Large intestine (tissue), 12 donors: ENCODE measurements around the gene PZP. TPM values are rescaled to one million over a fixed set of nuclear protein-coding genes. Genes with fewer than 3 reads are reported as not detected.
"Not testable (repeated sequence)": the region's sequence is repeated elsewhere in the genome, so short reads cannot be mapped to it uniquely, and the experiment has no call there.

Source experiments
- DNase-seq, 2 donors: peaks; one replicate each; pipeline versions ENCODE4 v3.0.0 to v3.0.0-alpha.2; 2013
- H3K27ac ChIP-seq: one replicate; pipeline ENCODE4 v1.5.1; 2013; ENCODE audit warnings: low read length
- H3K27me3 ChIP-seq: 2 replicates; pipeline ENCODE4 v1.6.1; 2013; ENCODE audit warnings: low read length; ENCODE audit not compliant: control insufficient read depth, insufficient read depth
- H3K36me3 ChIP-seq: 2 replicates; pipeline ENCODE4 v1.6.1; 2013; ENCODE audit warnings: low read length; ENCODE audit not compliant: control insufficient read depth, insufficient read depth
- H3K4me1 ChIP-seq: one replicate; pipeline ENCODE4 v1.6.1; 2013; ENCODE audit warnings: low read length; ENCODE audit not compliant: control insufficient read depth, insufficient read depth
- H3K4me3 ChIP-seq: one replicate; pipeline ENCODE4 v1.5.1; 2013; ENCODE audit warnings: low read length
- H3K9me3 ChIP-seq: one replicate; pipeline ENCODE4 v1.6.1; 2013; ENCODE audit warnings: mild to moderate bottlenecking, low read depth, low read length, moderate library complexity; ENCODE audit not compliant: control insufficient read depth
- WGBS: methylation state at CpG from one replicate; pipeline ENCODE4 v1.1.5; 2013; ENCODE audit warnings: low lambda C conversion rate; ENCODE audit not compliant: insufficient coverage; 5-methylcytosine and 5-hydroxymethylcytosine counted together
- long read RNA-seq, 11 donors: transcript quantifications; one replicate each; lab custom pipeline, GENCODE V29; 2026
- polyA plus RNA-seq: library from polyadenylated mRNA; unstranded; fragments of 120-200 nt; gene quantifications from one replicate; pipeline ENCODE4 v1.2.1, GENCODE V29; 2013

Gene PZP
- polyA plus RNA-seq: 0.24 TPM
- long read RNA-seq, donor 1: 0 reads
- long read RNA-seq, donor 2: 0 reads
- long read RNA-seq, donor 3: 0 reads
- long read RNA-seq, donor 4: 0 reads
- long read RNA-seq, donor 5: 0 reads
- long read RNA-seq, donor 6: 0 reads
- long read RNA-seq, donor 7: 0 reads
- long read RNA-seq, donor 8: 0 reads
- long read RNA-seq, donor 9: 0 reads
- long read RNA-seq, donor 10: 0 reads
- long read RNA-seq, donor 11: 0 reads

GRCh38 chr12:9208229-9208628, at the start of gene PZP:
TSS of gene PZP (minus strand) at chr12:9208395. CDS start at chr12:9208341, 54 bp downstream.
- no peak within 1 kb of the TSS for H3K4me3 ChIP-seq
- no CpG with 5 or more reads among the region's 3 CpGs for WGBS
- H3K36me3 ChIP-seq: no peaks in the 10 kb centered on the region

DNA sequence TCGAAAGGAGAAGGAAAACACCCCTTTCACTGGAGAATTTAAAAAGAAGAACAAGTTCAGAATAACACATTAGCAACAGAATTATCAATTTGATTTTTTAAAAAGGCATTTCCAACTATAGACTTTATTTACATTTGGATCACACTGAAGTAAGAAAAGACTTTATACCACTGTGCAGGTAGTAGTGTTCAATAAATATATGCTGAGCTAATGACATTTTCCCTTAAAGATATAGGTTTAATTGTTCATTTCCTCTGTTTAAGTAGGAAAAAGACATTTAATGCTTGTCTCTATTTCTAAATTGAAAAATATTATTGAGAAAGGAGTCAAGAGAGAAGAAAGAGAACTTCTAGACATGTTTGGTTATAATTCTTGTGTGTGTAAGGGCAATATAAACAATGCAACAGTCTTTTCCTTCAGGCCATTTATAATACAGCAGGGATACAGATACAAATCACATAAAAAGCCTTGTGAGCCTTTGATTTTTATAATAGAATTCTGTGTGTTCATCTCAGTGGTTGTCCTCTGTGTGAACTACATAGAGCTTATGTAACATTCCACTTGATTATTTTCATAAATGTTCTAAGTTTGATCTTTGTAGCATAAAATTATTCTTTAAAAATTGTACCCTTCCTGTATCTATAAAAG, 48.7 kb upstream of the PZP start:
- no peaks in the 10 kb centered on the region for H3K36me3 ChIP-seq
- no peak overlapping the region for H3K4me3 ChIP-seq
- H3K27me3 ChIP-seq: no peaks in the 10 kb centered on the region
- H3K9me3 ChIP-seq: no peaks in the 10 kb centered on the region
- DNase-seq: no peak
- WGBS: 38% methylated on average over 1 of the region's 1 CpG
- no peak overlapping the region for H3K27ac ChIP-seq
- H3K4me1 ChIP-seq: no peaks in the 10 kb centered on the region

More at GRCh38 chr12:9208229-9208628, at the start of gene PZP:
- Histone ChIP-seq H3K27me3 (no peaks in the 10 kb centered on the region), H3K9me3 (no peaks in the 10 kb centered on the region), H3K27ac (no peak within 1 kb of the TSS), H3K4me1 (no peaks in the 10 kb centered on the region)
- no peak for DNase-seq

DNA sequence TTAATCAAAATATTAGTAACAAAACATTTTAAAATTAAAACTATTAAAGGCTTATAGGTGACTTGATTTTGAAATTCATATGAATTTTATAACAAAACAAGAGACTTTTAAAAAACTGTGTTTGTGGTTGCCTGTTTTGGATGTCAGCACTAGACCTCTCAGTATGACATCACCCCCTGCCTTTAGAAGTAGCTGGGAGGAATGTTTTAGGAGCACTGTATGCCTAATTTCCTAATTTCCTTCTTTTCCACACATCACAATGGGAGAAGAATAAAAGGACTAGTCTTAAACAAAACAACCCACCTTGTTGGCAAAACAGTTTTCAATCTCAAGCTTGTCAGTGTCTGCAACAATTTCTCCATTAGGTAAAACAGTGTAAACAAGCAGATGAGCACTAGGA, 48.1 kb upstream of the PZP start:
- no peaks in the 10 kb centered on the region for H3K36me3 ChIP-seq
- no peak overlapping the region for H3K4me3 ChIP-seq
- H3K4me1 ChIP-seq: no peaks in the 10 kb centered on the region
- H3K27me3 ChIP-seq: no peaks in the 10 kb centered on the region
- DNase-seq: no peak
- H3K9me3 ChIP-seq: no peaks in the 10 kb centered on the region
- no peak overlapping the region for H3K27ac ChIP-seq

- no peak for DNase-seq
- no peak overlapping the region for H3K4me3 ChIP-seq
- no peaks in the 10 kb centered on the region for H3K27me3 ChIP-seq
- no peaks in the 10 kb centered on the region for H3K4me1 ChIP-seq
- H3K9me3 ChIP-seq: no peaks in the 10 kb centered on the region
- WGBS: no CpG with 5 or more reads among the region's 2 CpGs
- H3K36me3 ChIP-seq: no peaks in the 10 kb centered on the region
- H3K27ac ChIP-seq: no peak overlapping the region
These were observed 47.6 kb upstream of the PZP start for GRCh38 chr12:9255837-9256236.

- no peaks in the 10 kb centered on the region for H3K9me3 ChIP-seq
- WGBS: 40% methylated on average over 1 of the region's 5 CpGs
These were observed 45.3 kb upstream of the PZP start for GRCh38 chr12:9253464-9253863.

DNA sequence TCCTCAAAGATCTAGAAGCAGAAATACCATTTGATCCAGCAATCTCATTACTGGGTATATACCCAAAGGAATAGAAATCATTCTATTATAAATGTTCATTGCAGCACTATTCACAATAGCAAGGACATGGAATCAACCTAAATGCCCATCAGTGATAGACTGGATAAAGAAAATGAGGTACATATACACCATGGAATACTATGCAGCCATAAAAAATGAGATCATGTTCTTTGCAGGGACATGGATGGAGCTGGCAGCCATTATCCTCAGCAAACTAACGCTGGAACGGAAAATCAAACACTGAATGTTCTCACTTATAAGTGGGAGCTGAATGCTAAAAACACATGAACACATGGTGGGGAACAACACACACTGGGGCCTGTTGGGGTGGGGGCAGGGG, 44.6 kb upstream of the PZP start:
- not testable (repeated sequence) for H3K36me3 ChIP-seq

More at GRCh38 chr12:9253464-9253863, 45.3 kb upstream of the PZP start:
- Histone ChIP-seq H3K36me3 (no peaks in the 10 kb centered on the region), H3K4me3 (no peak overlapping the region), H3K4me1 (no peaks in the 10 kb centered on the region), H3K27me3 (no peaks in the 10 kb centered on the region), H3K27ac (no peak overlapping the region)
- no peak for DNase-seq

GRCh38 chr12:9252256-9252655, 44.1 kb upstream of the PZP start:
- Histone ChIP-seq H3K27ac (no peak overlapping the region), H3K9me3 (no peaks in the 10 kb centered on the region), H3K27me3 (no peaks in the 10 kb centered on the region), H3K36me3 (no peaks in the 10 kb centered on the region), H3K4me3 (no peak overlapping the region), H3K4me1 (no peaks in the 10 kb centered on the region)
- no peak for DNase-seq

More for the DNA sequence above, 44.6 kb upstream of the PZP start:
- H3K4me1 ChIP-seq, H3K27ac ChIP-seq, H3K27me3 ChIP-seq, DNase-seq, H3K4me3 ChIP-seq, H3K9me3 ChIP-seq: not testable (repeated sequence)
- WGBS: no CpG with 5 or more reads among the region's 2 CpGs

DNA sequence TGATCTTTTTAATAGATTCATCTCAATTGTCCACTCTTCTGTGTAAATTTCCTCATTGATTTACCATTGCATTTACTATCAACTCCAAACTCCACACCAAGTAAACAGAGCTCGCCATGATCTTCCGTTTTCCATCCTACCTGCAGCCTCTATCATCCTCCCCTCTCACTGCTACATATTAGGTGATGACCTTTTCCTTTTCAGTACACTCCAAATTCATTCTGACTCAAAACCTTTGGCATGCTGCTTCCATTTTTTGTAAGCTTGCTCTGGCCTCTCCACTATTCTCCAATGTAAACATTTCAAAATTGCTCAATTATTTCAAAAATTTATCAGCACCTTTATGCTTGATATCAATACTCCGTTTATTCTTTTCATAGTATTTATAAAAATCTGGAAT, 40.2 kb upstream of the PZP start:
- no peaks in the 10 kb centered on the region for H3K9me3 ChIP-seq
- no peaks in the 10 kb centered on the region for H3K27me3 ChIP-seq
- 80% methylated on average over 2 of the region's 3 CpGs for WGBS
- no peaks in the 10 kb centered on the region for H3K4me1 ChIP-seq
- no peaks in the 10 kb centered on the region for H3K36me3 ChIP-seq
- no peak overlapping the region for H3K27ac ChIP-seq
- no peak for DNase-seq
- H3K4me3 ChIP-seq: no peak overlapping the region

- Histone ChIP-seq H3K4me1 (no peaks in the 10 kb centered on the region), H3K27ac (no peak overlapping the region), H3K36me3 (no peaks in the 10 kb centered on the region), H3K9me3 (no peaks in the 10 kb centered on the region), H3K4me3 (no peak overlapping the region), H3K27me3 (peaks cover 14% of the 10 kb centered on the region)
- WGBS: no CpG with 5 or more reads among the region's 6 CpGs
- no peak for DNase-seq
These were observed 36.7 kb upstream of the PZP start for GRCh38 chr12:9244894-9245293.

- no peak overlapping the region for H3K27ac ChIP-seq
- H3K27me3 ChIP-seq: peaks cover 14% of the 10 kb centered on the region
- no peak for DNase-seq
- no CpG with 5 or more reads among the region's 1 CpG for WGBS
- no peaks in the 10 kb centered on the region for H3K9me3 ChIP-seq
- no peak overlapping the region for H3K4me3 ChIP-seq
- no peaks in the 10 kb centered on the region for H3K36me3 ChIP-seq
- no peaks in the 10 kb centered on the region for H3K4me1 ChIP-seq
These were observed 35.9 kb upstream of the PZP start for GRCh38 chr12:9243999-9244649.

DNA sequence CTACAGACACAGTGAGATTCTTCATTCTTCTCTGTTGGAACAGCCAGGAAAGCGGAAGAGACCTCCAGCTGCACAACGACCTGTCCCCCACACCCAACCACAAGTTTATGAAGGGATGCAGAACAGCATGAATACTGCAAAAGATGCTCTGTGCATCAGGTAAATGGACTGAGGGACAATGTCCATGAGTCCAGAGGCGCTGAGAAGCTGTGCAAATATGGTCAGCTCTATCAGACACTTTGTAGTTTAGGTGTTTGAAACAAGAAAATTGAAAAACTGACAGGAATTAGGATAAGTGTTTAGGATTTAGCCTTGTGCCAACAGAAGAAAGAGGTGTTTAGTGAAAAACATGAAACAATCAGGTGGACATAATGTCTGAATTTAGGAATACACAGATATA, 33.1 kb upstream of the PZP start:
- Histone ChIP-seq H3K36me3 (no peaks in the 10 kb centered on the region), H3K9me3 (no peaks in the 10 kb centered on the region), H3K4me1 (no peaks in the 10 kb centered on the region), H3K27me3 (peaks cover 14% of the 10 kb centered on the region), H3K4me3 (no peak overlapping the region), H3K27ac (no peak overlapping the region)
- no peak for DNase-seq
- 100% methylated on average over 1 of the region's 3 CpGs for WGBS
